Fibroblast of peridontal ligament (primary cell): Measurements from ENCODE around the gene UCN2.
"Not testable (repeated sequence)": the region's sequence is repeated elsewhere in the genome, so short reads cannot be mapped to it uniquely, and the experiment has no call there.

Experiments used
- DNase-seq: peaks from one replicate; pipeline ENCODE4 v3.0.0-alpha.2; 2010; ENCODE audit errors: extremely low read depth

The UCN2 gene

DNA sequence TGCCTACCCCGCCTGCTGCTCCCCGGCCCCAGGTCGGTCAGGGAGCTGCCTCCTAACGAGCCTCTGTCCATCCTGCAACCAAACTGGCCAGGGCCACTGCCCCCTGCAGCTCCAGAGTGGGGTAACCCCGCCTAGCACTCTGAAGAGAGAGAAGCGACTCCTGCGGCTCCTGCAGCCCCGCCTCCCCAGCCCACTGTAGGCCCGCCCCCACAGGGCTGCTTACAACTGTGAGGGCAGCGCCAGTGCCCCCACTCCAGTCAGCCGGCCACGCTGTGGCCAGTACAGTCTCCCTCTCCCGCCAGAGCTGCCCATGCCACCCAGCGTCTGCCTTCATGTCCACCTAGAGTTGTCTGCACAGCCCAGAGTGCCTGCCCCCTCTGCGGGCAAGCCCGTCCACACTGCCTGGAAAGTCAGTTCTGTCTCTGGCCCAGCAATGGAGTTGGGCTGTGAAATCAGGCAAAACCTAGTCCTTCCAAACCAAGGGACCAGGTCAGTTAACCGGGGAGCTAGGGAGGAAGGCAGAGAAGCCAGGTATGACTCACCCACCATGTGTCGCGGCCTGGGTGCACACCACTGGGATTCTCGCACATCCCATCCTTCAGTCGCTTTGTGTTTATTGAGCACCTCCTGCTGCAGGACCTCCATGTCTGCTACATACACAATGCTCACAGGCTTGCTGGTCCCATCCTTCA lies 2.4 kb downstream of the UCN2 start:
- peak; percentile 54 for DNase-seq

DNA sequence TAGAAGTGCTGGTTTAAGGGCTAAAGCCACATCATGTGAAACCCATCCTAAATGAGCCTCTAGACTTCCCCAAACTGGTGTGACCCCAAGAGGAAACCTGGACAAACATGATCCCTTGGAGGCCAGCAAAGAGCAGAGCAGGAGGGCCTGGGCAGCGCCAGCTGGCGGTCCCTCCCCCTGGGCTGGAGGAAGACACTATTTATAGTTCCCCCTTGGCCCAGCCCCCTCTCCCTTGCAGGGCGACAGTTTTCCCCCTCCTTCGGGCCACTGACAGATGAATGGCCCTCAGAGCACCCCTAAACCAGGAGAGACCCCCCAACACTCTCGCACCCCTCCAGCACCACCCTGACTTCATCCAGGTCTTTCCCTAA lies 2.9 kb downstream of the UCN2 start:
- DNase-seq: peak; percentile 9

DNA sequence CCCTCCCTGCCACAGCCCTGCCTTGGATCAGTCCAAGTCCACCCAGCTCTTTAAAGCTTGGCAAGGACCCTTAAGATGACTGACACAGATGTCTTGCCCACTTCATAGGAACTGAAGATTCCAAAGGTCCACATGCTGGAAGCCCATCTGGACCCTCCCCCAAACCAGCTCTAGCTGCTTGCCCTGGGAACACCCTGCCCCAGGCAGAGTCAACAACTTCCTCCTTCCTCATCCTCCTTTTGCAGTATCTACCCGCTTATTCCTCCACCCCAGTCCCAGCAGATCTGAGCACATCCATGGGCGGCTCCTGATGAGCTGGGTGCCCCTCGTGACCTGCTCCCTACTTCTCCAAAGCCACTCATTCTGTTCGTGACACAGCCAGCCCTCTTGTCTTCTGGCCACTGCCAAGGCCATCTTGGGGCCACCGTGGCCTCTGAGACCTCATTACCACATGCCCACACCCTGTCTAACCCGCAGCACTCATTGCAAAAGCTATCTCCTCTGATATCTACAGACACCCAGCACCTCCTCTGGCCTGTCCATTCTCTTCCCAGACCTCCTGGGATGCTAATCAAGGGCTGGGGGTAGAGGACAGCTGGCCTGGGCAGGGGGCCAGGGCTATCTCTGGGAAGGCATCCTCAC lies 5.0 kb downstream of the UCN2 start:
- DNase-seq: no peak

DNA sequence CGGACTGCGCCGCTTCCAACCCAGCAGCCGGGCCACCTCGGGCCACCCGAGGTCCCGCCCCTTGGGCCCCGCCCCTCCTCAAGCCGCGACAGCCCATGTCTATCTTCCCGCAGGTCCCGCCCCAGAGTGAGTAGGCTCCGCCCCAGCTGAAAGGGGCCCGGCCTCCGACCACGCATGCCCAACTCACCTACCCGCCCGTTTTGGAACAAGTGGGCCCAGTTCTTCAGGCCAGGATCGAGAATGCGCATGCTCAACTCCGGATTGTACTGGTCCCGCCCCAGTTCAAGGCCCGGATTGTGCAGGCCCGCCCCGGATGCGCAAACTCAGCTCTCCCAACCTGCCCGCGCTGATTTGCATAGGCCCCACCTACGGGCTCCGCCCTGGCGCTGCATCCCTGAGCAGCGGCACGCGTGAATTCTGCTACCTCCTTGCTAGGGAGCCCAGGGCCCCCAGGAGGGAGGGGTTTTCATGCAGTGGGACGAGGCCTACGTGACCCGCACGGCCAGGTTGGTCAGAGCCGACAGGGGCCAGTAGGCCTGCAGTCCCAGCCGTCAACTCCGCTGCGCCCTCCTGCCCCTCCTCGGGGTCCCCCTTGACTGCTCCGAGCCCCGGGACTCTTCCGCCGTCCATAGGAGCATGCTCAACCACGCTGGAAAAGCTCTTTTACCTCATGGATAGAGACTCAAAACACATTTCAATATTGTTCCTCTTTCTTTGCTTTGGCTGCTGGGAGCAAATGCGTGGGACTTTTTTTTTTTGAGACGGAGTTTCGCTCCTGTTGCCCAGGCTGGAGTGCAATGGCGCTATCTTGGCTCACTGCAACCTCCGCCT lies 6.6 kb downstream of the UCN2 start, which contains the start of gene PFKFB4:
PFKFB4 (minus strand) TSS at position 8 of the 831 bp plus-strand sequence. CDS start 26 bp downstream, outside the sequence.
- DNase-seq: peak; percentile 99

DNA sequence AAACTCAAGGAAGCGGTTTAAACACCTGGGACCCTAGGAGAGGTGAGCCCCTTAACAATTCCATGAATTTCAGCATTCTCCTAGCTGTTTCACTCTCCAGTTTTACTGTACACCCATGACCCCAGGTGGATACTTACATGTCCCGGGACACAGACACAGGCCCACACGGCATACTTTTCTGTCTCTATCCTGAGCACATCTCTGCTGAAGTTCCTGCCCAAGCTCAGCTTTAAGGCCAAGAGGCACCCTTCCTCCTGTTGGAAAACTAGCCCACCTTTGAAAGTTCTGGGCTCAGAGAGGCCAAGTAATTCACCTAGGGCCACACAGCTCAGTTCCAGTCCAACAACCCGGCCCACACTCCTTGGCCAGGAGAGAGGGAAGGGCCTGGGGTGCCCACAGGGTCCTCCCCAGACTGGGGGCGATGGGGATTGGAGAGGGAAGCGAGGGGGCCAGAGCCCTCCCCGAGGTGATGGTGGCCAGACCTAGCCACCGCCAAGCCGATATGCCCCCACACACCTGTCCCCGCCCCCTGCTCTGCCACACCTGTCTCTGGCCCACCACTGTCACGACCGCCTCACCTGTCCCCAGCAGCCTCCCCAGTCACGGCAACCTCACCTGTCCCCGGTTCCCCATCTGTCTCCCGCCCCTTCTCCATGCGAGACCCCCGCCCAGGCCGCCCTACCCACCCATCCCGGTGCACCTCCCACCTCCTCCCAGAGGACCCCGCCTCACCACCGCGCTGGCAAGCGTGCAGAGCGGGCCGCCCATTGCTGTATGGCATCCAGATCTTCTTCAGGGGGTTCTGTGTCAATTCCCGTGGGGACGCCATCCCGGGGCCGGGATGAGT lies 7.4 kb downstream of the UCN2 start:
- no peak for DNase-seq

DNA sequence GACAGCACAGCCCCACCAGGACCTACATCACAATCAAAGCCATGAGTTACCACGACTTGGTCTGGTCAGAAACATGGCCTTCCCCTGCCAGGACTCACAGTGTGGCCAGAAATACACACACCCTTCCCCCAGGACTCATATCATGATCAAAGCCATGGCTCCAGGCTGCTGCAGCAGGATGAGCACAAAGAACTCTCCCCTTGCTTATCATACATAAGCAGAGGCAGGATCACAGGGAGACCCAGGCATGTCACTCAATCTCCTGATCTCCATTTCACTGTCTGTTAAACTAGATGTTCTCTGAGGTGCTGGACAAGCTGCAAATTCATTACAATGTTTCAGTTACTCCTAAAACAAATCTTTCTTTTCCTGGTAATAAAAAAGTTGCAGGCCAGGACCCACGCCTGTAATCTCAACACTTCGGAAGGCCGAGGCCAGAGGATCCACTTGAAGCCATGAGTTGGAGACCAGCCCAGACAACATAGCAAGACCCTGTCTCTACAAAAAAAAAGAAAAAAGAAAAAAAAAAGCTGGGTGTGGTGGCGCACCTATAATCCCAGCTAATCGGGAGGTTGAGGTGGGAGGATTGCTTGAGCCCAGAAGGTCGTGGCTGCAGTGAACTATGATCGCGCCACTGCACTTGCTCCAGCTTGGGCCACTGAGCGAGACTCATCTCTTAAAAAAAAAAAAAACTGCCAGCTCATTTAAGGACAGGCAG lies 8.2 kb downstream of the UCN2 start:
- DNase-seq: no peak

DNA sequence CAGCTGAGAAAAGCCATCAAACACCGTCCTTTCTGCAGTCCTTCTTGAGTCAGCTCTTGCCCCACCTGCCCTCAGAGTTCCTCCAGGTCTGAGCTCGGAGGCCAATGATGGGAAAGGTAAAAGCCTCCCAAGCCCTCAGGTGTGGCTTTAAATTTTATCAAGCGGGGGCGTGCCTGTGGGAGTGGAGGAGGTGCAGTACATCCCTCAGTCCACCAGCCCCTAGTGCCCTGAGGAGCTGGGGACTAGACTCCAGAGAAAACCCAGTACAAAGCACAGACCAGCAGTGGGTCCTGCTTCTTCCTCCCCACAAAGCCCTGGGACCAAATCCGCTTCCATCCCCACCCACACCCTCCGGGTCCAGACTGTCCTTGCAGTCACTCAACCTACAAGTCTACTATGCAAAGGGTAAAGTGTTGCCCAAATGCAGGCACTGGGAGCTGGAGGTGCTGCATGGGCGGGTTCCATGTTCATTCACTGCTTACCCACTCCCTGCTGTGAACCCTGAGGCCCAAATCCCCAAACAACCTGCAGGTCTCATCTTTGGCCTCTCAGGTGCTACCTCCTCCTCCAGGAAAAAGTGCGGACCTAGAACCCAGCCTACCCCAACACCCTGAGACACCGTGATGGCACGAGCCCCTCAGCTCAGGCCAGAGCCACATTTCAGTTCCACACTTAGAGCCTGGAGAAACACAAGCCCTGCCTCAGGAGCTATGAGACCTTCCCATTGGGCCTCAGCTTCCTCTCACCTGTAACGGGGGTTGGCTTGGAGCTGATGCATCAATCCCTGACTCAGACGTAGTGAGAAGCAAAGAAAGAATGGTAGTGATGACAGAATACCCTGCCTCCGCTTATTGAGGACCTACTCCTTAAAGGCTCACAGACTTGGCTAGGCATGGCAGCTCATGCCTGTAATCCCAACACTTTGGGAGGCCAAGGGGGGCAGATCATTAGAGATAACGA lies 9.4 kb downstream of the UCN2 start:
- no peak for DNase-seq

DNA sequence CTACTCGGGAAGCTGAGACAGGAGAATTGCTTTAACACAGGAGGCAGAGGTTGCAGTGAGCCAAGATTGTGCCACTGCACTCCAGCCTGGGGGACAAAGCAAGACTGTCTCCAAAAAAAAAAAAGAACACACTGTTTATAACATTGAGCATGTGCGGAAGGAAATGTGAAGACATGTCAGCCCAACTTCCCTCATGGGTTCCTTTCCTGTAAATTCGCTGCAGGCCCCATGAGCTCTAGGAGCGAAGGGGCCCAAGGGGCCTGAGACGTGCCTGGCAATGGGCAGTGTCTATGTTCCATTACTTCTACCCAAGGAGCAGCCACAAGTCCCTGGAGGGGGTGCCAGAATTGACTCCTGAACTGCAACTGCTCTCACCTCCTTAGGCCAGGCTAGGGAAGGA lies 10.2 kb downstream of the UCN2 start:
- DNase-seq: no peak

DNA sequence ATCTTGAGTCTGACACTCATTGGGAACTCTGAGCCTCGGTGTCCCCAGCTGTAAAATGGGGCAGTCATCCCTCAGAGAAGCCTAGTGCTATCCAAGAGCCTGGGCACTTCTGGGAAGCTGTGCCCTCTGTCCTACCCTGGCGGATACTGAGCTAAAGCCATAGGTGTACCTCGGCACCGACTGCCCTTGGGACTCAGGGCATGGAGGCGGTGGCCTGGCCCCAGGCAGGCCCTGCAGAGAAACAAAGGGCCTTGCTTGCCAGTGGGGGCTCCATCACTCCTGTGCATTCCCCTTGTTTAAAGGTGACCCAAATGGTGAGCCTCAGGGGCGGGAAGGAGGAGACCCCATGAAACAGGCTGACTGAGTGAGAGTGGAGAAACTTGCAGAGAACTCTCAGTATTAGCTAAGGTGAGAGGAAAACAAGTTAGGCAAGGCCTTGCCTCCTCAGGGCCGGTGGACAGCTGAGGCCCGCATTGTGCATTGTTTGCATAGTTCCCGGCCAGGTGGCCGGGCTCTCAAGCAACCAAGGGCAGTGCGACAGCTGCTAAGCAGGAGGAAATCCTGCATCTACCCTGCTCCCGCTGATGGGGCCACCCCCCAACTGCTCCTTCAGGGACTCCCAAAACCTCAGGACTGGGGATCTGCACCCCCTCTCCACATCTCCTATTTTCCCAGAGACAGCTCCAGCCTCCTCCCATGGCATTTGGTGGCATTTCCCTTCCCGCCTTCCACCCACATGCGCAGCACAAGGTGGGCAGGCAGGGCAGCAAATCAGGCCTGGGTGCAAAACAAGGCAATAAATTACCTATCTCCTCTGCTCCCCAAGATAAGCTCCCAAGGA lies 11.2 kb downstream of the UCN2 start:
- no peak for DNase-seq

DNA sequence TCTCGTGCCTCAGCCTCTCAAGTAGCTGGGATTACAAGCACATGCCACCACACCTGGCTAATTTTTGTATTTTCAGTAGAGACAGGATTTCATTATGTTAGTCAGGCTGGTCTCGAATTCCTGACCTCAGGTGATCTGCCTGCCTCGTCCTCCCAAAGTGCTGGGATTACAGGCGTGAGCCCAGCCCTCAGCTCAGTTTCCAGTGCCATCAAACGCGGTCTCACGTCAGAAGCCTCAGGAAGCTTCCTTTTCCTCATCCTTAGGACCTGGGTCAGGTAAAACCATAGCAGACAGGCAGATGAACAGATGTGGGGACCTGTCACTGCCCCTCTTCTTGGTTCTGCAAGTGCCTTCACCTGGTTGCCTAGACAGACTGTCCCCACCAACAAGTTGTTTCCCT lies 11.9 kb downstream of the UCN2 start:
- not testable (repeated sequence) for DNase-seq

DNA sequence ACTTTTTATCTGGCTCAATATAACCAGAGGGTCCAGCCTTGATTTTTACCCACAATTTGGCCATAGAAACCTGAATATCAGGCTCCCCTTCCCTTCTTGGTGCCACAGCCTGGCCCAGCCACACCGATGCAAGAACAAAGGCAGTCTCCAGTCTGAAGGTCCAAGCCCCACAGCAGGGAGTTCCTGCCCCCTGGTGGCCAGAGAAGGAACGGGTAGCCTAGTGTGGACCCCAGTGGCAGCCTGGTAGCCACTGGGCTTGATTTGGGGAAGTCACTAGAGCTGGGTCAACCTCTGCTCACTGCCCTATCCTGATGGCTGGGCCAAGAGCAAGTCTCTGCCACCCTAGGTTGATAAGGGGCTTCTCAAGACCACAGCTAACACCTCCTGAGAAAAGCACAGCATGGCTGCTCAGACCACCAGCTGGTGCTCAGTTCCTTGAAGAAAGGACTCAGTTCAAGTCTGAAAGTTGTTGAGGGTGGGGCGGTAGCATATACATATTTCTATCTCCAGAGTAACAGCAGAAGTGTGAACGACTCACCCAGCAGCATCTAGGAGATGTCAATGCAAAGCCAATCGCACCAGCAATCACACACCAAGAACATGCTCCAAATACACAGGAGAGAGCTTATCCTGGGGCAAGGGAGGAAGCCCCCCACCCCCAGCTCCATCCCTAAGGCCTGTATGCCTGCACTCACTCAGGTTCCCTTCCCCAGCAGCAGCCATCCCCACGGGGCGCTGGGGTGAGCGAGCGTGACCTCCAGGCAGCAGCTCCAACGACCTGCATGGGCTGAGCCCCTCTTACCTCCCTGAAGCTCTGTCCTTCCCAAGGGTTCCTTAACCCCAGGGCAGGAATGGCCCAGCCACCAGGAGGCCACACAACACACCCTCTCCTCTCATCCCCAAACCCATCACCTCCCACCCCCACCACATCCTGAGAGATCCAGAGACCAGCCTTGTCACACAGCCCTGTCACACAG lies 14.6 kb downstream of the UCN2 start:
- DNase-seq: peak; percentile 77

DNA sequence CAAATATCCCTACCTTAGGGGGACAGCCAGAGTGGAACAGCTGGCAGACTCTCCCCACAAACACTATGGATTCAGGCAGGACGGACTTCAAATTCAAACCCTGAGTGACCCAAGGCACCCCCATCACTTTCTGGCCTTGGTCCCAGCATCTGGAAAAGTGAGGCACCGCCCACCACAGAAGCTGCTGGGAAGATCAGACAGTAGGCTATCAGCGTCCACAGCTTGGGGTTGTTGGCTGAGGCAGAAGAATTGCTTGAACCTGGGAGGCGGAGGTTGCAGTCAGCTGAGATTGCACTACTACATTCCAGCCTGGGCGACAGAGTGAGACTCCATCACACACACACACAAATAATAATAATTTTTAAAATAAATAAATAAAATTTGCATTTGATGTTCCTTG lies 15.5 kb downstream of the UCN2 start:
- no peak for DNase-seq

DNA sequence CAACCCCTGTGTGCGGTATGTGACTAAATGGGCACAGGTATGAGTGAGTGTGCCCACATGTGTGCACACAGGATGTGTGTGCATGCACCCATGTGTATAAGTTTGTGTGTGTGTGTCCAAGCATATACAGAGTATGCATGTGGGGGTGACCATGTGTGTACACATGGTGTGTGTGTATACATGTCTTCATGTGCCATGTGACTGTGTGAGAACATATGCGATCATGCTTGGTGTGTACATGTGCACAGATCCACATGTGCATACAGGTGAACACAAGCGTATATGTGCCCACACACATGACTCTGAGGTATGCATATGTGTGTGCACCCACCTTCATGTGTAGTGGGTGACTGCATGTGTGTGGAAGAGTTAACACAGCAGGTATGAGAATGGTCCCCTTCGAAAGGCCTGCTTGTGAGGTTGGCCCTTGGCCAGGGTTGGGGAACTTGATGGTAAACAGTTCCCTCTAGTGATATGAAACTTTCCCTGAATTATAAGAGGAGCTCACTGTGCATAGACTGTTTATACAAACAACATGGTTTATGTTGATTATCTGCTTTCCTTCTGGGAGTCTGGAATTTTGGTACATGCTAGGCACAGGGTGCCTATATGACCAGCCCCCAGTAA lies 17.3 kb downstream of the UCN2 start:
- DNase-seq: no peak

DNA sequence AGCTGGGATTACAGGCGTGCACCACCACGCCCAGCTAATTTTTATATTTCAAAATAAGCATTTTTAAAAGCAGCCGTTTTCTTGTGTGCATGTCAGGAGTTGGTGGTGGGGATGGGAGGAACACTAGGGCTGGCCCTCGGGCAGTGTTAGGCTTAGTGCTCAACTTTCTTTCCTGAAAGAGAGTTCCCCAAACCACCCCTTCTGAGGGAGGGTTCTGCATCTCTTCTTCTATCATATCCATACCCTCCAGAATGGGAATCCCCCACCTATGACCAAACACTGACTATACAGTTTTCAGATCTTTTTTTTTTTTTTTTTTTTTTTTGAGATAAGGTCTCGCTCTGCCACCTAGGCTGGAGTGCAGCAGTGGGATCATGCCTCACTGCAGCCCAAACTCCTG lies 19.4 kb downstream of the UCN2 start:
- DNase-seq: no peak

DNA sequence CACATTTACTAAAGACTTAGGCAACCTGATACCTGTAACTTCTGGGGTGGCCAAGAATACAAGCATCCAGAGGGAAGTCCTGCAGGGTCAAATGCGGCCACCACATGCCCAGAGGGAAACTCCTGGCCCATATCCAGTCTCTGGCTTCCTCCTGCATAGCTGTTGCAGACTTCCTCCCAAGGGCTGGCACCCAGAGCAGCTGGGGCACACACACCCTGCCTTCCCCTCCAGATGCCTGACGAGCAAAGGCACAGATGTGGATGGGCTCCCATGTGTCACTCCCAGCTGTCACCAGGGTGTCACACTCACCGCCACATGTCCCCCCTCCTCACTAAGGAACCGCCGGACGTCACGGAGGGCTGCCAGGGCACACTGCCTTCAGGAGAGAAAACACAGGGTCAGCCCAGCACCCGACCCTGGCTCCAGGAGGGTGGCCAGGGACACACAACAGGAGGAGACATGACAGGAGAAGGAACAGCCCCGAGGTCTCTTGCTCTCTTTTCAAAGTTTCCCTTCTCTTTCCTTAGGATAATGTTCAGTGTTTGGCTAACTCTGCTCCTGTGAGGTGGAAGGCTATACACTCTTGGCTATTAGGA lies 20.2 kb downstream of the UCN2 start:
- no peak for DNase-seq

DNA sequence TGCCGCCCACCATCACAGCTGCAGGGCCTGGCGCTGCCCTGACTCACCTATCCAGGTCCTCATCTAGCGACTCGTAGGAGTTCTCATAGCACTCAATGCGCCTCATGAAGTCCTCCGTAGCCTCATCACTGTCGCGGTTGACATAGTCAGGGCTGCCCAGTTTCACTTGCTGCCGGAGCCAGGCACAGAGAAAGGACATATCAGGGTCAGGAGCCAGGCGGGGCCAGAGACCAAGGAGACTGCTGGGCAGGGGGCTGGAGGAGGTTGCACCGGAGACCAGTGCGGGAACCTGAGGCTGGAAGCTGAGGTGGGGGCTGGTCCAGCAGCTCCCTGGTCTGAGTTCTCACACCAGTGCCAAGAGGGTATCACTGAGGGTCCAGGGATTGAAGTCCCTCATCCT lies 25.1 kb downstream of the UCN2 start:
- no peak for DNase-seq

DNA sequence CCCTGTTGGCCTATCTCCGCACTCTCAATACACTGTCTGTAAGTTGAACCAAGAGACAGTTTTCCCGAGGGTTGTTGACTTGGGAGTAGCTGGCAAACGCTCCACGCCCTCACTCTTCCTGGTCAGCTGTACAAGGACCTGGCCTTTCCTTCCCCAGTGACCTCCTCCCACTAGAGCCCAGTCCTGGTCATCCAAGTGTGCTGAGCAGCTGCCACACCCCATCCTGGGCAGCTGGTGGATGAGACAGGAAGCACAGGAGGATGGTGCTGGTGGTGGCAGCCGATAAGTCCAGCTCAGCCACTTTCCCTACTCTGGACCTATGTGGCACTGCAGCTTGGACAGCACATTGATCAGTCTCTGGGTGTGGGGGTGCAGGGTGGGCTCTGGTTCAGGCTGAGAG lies 26.8 kb downstream of the UCN2 start:
- DNase-seq: no peak
